ENCODE data around the gene PPM1L. TPM values are rescaled to one million over a fixed set of nuclear protein-coding genes. Genes with fewer than 3 reads are reported as not detected.

The PPM1L gene
- total and polyA plus RNA-seq, 2 of the 13 experiments (the other 11 are each of a cell fraction or from before 2014, with no cell fraction given): 0.22 to 1.4 TPM

DNA sequence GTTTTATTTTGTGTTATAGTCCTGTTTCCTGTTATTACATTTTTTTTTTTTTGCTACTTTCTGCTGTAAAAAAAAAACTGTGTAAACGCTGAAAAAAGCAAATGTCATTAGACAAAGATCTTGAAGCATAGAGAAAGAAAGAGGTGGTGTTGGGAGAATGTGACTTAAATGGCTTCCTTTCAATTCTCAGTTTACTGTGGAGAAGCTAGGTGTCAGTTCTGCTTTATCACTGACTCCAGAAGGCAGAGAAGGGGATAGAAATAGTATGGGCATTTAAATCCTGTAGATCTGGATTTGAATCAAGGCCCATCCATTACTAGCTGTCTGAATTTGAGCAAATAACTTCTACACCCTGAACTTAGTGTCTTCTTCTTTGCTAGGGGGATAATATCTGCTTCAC lies 23.0 kb downstream of the PPM1L start:
- intact Hi-C loops (cut with micrococcal nuclease; ENCODE audit: unreplicated experiment): no loop called here
- Histone ChIP-seq H3K36me3 (replicated peaks in 1 of 2; ENCODE audit: control insufficient read depth in 1 of 2, insufficient read depth in 2 of 2, low read length in 2 of 2) (no peaks in the 10 kb centered on the region), H3K79me2 (ENCODE audit: insufficient read depth, low read length) (no peaks in the 10 kb centered on the region), H3K9ac (ENCODE audit: insufficient read depth, low read depth, low read length) (no peak overlapping the region), H3K4me3 (replicated peaks in 1 of 3; ENCODE audit: insufficient read depth in 1 of 3, low read depth in 2 of 3, low read length in 3 of 3) (no peak overlapping the region), H3K27ac (ENCODE audit: extremely low read length, insufficient read depth, low read length) (no peak overlapping the region), H2AFZ (ENCODE audit: low read length) (no peak overlapping the region), H3K9me3 (ENCODE audit: low read length) (no peaks in the 10 kb centered on the region), H3K27me3 (ENCODE audit: control insufficient read depth in 1 of 2, insufficient read depth in 2 of 2, low read length in 2 of 2) (no peaks in the 10 kb centered on the region), H4K20me1 (ENCODE audit: insufficient read depth, low read length) (no peaks in the 10 kb centered on the region), H3K4me2 (ENCODE audit: low read depth, low read length) (no peak overlapping the region), H3K4me1 (ENCODE audit: insufficient read depth, low read length) (no peaks in the 10 kb centered on the region)
- whole genome bisulfite sequencing (ENCODE audit: low lambda C conversion rate): 21% methylated on average over 1 of the region's 1 CpG
- in situ Hi-C loops (cut with HindIII; ENCODE audit: extremely low pct_ligation_motif_present, low pct_unique_long_range_greater_than_20kb): no loop called here
- FAIRE-seq: no peak
- no TSS peak for BruUV-seq (replicated peaks)
- POLR2A ChIA-PET: no interaction called here
- CTCF ChIA-PET (ENCODE audit: low intra/inter-chr PET ratio, low total read pairs): no interaction called here
- DNase-seq (ENCODE audit: low spot score): no peak
- ATAC-seq: no peak
- TF ChIP-seq NFRKB (IDR thresholded peaks at IDR 0.05) (no peak), ZNF468 (CRISPR knock-in tag; IDR thresholded peaks at IDR 0.05) (no peak), RARG (CRISPR knock-in tag; IDR thresholded peaks at IDR 0.05; ENCODE audit: low read depth) (no peak), GLI4 (CRISPR knock-in tag; IDR thresholded peaks at IDR 0.05; ENCODE audit: borderline replicate concordance) (no peak), TEAD2 (CRISPR knock-in tag; IDR thresholded peaks at IDR 0.05) (no peak), GABPB1 (CRISPR knock-in tag; IDR thresholded peaks at IDR 0.05) (no peak), CHCHD3 (CRISPR knock-in tag; IDR thresholded peaks at IDR 0.05) (no peak), SP1 (IDR thresholded peaks at IDR 0.05) (no peak), SP1 (CRISPR knock-in tag; IDR thresholded peaks at IDR 0.05) (no peak)

DNA sequence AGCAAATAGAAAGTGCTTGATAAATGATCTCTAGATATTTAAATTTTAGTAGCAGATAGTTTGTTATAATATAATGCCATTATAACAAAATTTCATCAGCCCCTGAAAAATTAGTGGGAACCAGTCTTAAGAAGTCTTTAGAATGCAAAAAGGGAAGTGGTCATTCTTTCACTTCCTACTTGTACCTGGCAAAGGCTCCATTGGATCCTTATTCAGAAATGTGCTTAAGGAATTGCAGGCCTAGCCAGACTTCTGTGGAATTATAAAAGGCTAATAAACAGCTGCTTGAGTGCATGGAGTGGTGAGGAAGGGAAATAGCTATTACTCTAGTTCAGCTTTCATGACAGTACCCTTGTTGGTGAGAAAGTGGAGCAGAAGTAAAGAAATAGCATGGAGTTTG lies 24.2 kb downstream of the PPM1L start:
- no peak overlapping the region for H3K4me3 ChIP-seq (replicated peaks in 1 of 3; ENCODE audit: insufficient read depth in 1 of 3, low read depth in 2 of 3, low read length in 3 of 3)
- DNase-seq (ENCODE audit: low spot score) (no peak), FAIRE-seq (no peak), ATAC-seq (no peak)
- no peaks in the 10 kb centered on the region for H4K20me1 ChIP-seq (ENCODE audit: insufficient read depth, low read length)
- H3K27ac ChIP-seq (ENCODE audit: extremely low read length, insufficient read depth, low read length): no peak overlapping the region
- in situ Hi-C loops (cut with HindIII; ENCODE audit: extremely low pct_ligation_motif_present, low pct_unique_long_range_greater_than_20kb): no loop called here
- H3K79me2 ChIP-seq (ENCODE audit: insufficient read depth, low read length): no peaks in the 10 kb centered on the region
- no peaks in the 10 kb centered on the region for H3K36me3 ChIP-seq (replicated peaks in 1 of 2; ENCODE audit: control insufficient read depth in 1 of 2, insufficient read depth in 2 of 2, low read length in 2 of 2)
- no TSS peak for BruUV-seq (replicated peaks)
- H3K9ac ChIP-seq (ENCODE audit: insufficient read depth, low read depth, low read length): no peak overlapping the region
- ChIA-PET CTCF (ENCODE audit: low intra/inter-chr PET ratio, low total read pairs) (no interaction called here), POLR2A (no interaction called here)
- intact Hi-C loops (cut with micrococcal nuclease; ENCODE audit: unreplicated experiment): no loop called here
- no peaks in the 10 kb centered on the region for H3K27me3 ChIP-seq (ENCODE audit: control insufficient read depth in 1 of 2, insufficient read depth in 2 of 2, low read length in 2 of 2)
- H2AFZ ChIP-seq (ENCODE audit: low read length): no peak overlapping the region
- no peak overlapping the region for H3K4me2 ChIP-seq (ENCODE audit: low read depth, low read length)
- H3K9me3 ChIP-seq (ENCODE audit: low read length): no peaks in the 10 kb centered on the region
- no peaks in the 10 kb centered on the region for H3K4me1 ChIP-seq (ENCODE audit: insufficient read depth, low read length)
- TF ChIP-seq, protein P1, sequence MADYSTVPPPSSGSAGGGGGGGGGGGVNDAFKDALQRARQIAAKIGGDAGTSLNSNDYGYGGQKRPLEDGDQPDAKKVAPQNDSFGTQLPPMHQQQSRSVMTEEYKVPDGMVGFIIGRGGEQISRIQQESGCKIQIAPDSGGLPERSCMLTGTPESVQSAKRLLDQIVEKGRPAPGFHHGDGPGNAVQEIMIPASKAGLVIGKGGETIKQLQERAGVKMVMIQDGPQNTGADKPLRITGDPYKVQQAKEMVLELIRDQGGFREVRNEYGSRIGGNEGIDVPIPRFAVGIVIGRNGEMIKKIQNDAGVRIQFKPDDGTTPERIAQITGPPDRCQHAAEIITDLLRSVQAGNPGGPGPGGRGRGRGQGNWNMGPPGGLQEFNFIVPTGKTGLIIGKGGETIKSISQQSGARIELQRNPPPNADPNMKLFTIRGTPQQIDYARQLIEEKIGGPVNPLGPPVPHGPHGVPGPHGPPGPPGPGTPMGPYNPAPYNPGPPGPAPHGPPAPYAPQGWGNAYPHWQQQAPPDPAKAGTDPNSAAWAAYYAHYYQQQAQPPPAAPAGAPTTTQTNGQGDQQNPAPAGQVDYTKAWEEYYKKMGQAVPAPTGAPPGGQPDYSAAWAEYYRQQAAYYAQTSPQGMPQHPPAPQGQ (CRISPR knock-in tag; IDR thresholded peaks at IDR 0.05; ENCODE audit: borderline replicate concordance): no peak
- TF ChIP-seq SMAD1 (CRISPR knock-in tag; IDR thresholded peaks at IDR 0.05; ENCODE audit: borderline replicate concordance, low read depth): no peak
- TF ChIP-seq ZNF569 (CRISPR knock-in tag; IDR thresholded peaks at IDR 0.05; ENCODE audit: borderline replicate concordance): no peak
- no peak for TF ChIP-seq KLF15 (CRISPR knock-in tag; IDR thresholded peaks at IDR 0.05; ENCODE audit: borderline replicate concordance)
- no peak for TF ChIP-seq POGZ (CRISPR knock-in tag; IDR thresholded peaks at IDR 0.05)
- no peak for TF ChIP-seq NRL (CRISPR knock-in tag; IDR thresholded peaks at IDR 0.05; ENCODE audit: borderline replicate concordance)
- TF ChIP-seq, protein P2, sequence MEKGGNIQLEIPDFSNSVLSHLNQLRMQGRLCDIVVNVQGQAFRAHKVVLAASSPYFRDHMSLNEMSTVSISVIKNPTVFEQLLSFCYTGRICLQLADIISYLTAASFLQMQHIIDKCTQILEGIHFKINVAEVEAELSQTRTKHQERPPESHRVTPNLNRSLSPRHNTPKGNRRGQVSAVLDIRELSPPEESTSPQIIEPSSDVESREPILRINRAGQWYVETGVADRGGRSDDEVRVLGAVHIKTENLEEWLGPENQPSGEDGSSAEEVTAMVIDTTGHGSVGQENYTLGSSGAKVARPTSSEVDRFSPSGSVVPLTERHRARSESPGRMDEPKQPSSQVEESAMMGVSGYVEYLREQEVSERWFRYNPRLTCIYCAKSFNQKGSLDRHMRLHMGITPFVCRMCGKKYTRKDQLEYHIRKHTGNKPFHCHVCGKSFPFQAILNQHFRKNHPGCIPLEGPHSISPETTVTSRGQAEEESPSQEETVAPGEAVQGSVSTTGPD (CRISPR knock-in tag; IDR thresholded peaks at IDR 0.05): no peak

Measured in HepG2 (cell line).